Measurements from ENCODE around the gene MPPE1.
"Not testable (repeated sequence)": the region's sequence is repeated elsewhere in the genome, so short reads cannot be mapped to it uniquely, and the experiment has no call there.

The MPPE1 gene
- 29.4 to 50.2 reads per million in 2 donors for total RNA-seq

GRCh38 chr18:11908182-11909060, at the start of gene MPPE1:
Gene MPPE1, minus strand, starts transcription at chr18:11908317. Its CDS starts 11,053 bp downstream, at chr18:11897264.
- peak; percentile 77 for DNase-seq

GRCh38 chr18:11957636-11958035, 49.5 kb upstream of the MPPE1 start:
- no peak for DNase-seq

- DNase-seq: no peak
Measured at GRCh38 chr18:11956371-11957308, 48.5 kb upstream of the MPPE1 start.

- DNase-seq: no peak
Measured at GRCh38 chr18:11955239-11956029, 47.3 kb upstream of the MPPE1 start.

- no peak for DNase-seq
Measured at GRCh38 chr18:11953113-11953512, 45.0 kb upstream of the MPPE1 start.

- DNase-seq: no peak
Measured at GRCh38 chr18:11951390-11951851, 43.3 kb upstream of the MPPE1 start.

- no peak for DNase-seq
Measured at GRCh38 chr18:11950824-11951223, 42.7 kb upstream of the MPPE1 start.

GRCh38 chr18:11948852-11949523, 40.9 kb upstream of the MPPE1 start:
- DNase-seq: no peak

GRCh38 chr18:11947214-11948191, 39.4 kb upstream of the MPPE1 start:
- peak; percentile 14 for DNase-seq

- no peak for DNase-seq
Measured at GRCh38 chr18:11946756-11947155, 38.6 kb upstream of the MPPE1 start.

- not testable (repeated sequence) for DNase-seq
Measured at GRCh38 chr18:11945834-11946659, 37.9 kb upstream of the MPPE1 start.

GRCh38 chr18:11944786-11945185, 36.7 kb upstream of the MPPE1 start:
- no peak for DNase-seq

GRCh38 chr18:11944252-11944651, 36.1 kb upstream of the MPPE1 start:
- DNase-seq: no peak

- no peak for DNase-seq
Measured at GRCh38 chr18:11943551-11943950, 35.4 kb upstream of the MPPE1 start.

- no peak for DNase-seq
Measured at GRCh38 chr18:11940956-11941355, 32.8 kb upstream of the MPPE1 start.

- peak; percentile 76 for DNase-seq
Measured at GRCh38 chr18:11937874-11938478, 29.9 kb upstream of the MPPE1 start.

GRCh38 chr18:11932393-11932792, 24.3 kb upstream of the MPPE1 start:
- DNase-seq: no peak

- no peak for DNase-seq
Measured at GRCh38 chr18:11927497-11927896, 19.4 kb upstream of the MPPE1 start.

- no peak for DNase-seq
Measured at GRCh38 chr18:11925800-11926481, 17.8 kb upstream of the MPPE1 start.

All from T-helper 9 cell (primary cell).